GM23248 (cell line): ENCODE results near the gene ITIH3. TPM values are rescaled to one million over a fixed set of nuclear protein-coding genes. Genes with fewer than 3 reads are reported as not detected.

ENCODE experiments used
- DNase-seq: peaks from one replicate; pipeline ENCODE4 v3.0.0-alpha.2; 2015
- H2AFZ ChIP-seq: fragments of 200-600 bp; sonication (generic); 2 replicates; pipeline ENCODE4 v1.6.1; 2016; ENCODE audit warnings: antibody characterized with exemption
- H3F3A ChIP-seq: fragments of 200-600 bp; sonication (generic); 2 replicates; pipeline ENCODE4 v1.6.1; 2016; ENCODE audit warnings: mild to moderate bottlenecking, antibody characterized with exemption, mixed run types; ENCODE audit not compliant: insufficient read depth
- H3K27ac ChIP-seq: fragments of 200-600 bp; sonication (generic); 2 replicates; pipeline ENCODE4 v1.5.1; 2016; ENCODE audit warnings: mild to moderate bottlenecking
- H3K27me3 ChIP-seq: fragments of 200-600 bp; sonication (generic); replicated peaks from 2 replicates; pipeline ENCODE4 v1.6.1; 2016; ENCODE audit warnings: mild to moderate bottlenecking; ENCODE audit not compliant: insufficient read depth
- H3K36me3 ChIP-seq: fragments of 200-600 bp; sonication (generic); 2 replicates; pipeline ENCODE4 v1.6.1; 2016; ENCODE audit warnings: low read depth, mild to moderate bottlenecking
- H3K4me1 ChIP-seq: fragments of 200-600 bp; sonication (generic); 2 replicates; pipeline ENCODE4 v1.6.1; 2016; ENCODE audit warnings: mild to moderate bottlenecking; ENCODE audit not compliant: insufficient read depth
- H3K4me2 ChIP-seq: fragments of 200-600 bp; sonication (generic); one replicate; pipeline ENCODE4 v1.6.1; 2016; ENCODE audit warnings: mild to moderate bottlenecking; ENCODE audit not compliant: unreplicated experiment
- H3K4me3 ChIP-seq: fragments of 200-600 bp; sonication (generic); 2 replicates; pipeline ENCODE4 v1.5.1; 2016; ENCODE audit warnings: mild to moderate bottlenecking
- H3K79me2 ChIP-seq: fragments of 200-600 bp; sonication (generic); 2 replicates; pipeline ENCODE4 v1.6.1; 2016; ENCODE audit warnings: mild to moderate bottlenecking; ENCODE audit not compliant: insufficient read depth
- H3K9ac ChIP-seq: fragments of 200-600 bp; sonication (generic); 2 replicates; pipeline ENCODE4 v1.6.1; 2016; ENCODE audit warnings: mild to moderate bottlenecking
- H3K9me2 ChIP-seq: fragments of 200-600 bp; sonication (generic); 2 replicates; pipeline ENCODE4 v1.6.1; 2016; ENCODE audit warnings: mixed run types, mild to moderate bottlenecking, moderate library complexity; ENCODE audit not compliant: insufficient read depth
- H3K9me3 ChIP-seq: fragments of 200-600 bp; sonication (generic); one replicate; pipeline ENCODE4 v1.6.1; 2017; ENCODE audit warnings: low read depth
- H4K20me1 ChIP-seq: fragments of 200-600 bp; sonication (generic); 2 replicates; pipeline ENCODE4 v1.6.0; 2016; ENCODE audit not compliant: insufficient read depth
- EZH2 ChIP-seq: fragments of 200-600 bp; sonication (generic); IDR thresholded peaks from 2 replicates; pipeline ENCODE4 v1.6.1; 2018; ENCODE audit warnings: antibody characterized with exemption, mild to moderate bottlenecking; ENCODE audit not compliant: insufficient read depth, poor library complexity, severe bottlenecking
- EZH2phosphoT487 ChIP-seq: fragments of 200-600 bp; sonication (generic); IDR thresholded peaks from 2 replicates; pipeline ENCODE4 v1.6.1; 2018; ENCODE audit warnings: antibody characterized with exemption, moderate library complexity, mild to moderate bottlenecking, low read depth; ENCODE audit not compliant: insufficient read depth
- WGBS, 2 experiments: methylation state at CpG; one replicate each; pipeline ENCODE4 v1.1.6; 2015 to 2017; ENCODE audit warnings: low lambda C conversion rate in 2 of 2, low coverage in 1 of 2; ENCODE audit errors: missing lambda C conversion rate in 2 of 2; 5-methylcytosine and 5-hydroxymethylcytosine counted together
- in situ Hi-C: fragments of 300-500 bp; cut with MboI; formaldehyde crosslinking; loops from 2 replicates; pipeline ENCODE4 v1.15.0; 2020
- polyA plus RNA-seq: library from polyadenylated mRNA; unstranded; fragments of >200 nt; fragmentation: Nextera tagmentation; extraction: Ambion mirVana; gene quantifications from 2 replicates; pipeline ENCODE4 v1.2.1, GENCODE V29; 2016
- total RNA-seq: library from RNA; depleted of rRNA; stranded (reverse); fragments of >200 nt; shearing (Covaris generic); gene quantifications from 2 replicates; pipeline ENCODE4 v1.2.3, GENCODE V29; 2014

Gene ITIH3
- total and polyA plus RNA-seq, 2 experiments from 2014 or later: not detected

- in situ Hi-C loops: no loop called here
- TF ChIP-seq EZH2phosphoT487 (no peak), EZH2 (no peak)
- H3K27me3 ChIP-seq: no peaks in the 10 kb centered on the region
- H3K4me1 ChIP-seq: no peaks in the 10 kb centered on the region
- no peaks in the 10 kb centered on the region for H3K9me3 ChIP-seq
- no peak overlapping the region for H3K4me3 ChIP-seq
- H3K36me3 ChIP-seq: no peaks in the 10 kb centered on the region; the same call in 1 of the 2 replicates
- no peak overlapping the region for H3K9ac ChIP-seq
- no peaks in the 10 kb centered on the region for H3K79me2 ChIP-seq
- no peaks in the 10 kb centered on the region for H3F3A ChIP-seq
- no peak overlapping the region for H2AFZ ChIP-seq
- no peak overlapping the region for H3K27ac ChIP-seq
- no peak overlapping the region for H3K4me2 ChIP-seq
- WGBS, 2 experiments: 83% methylated on average over 6 to 7 of the region's 7 CpGs
- no peaks in the 10 kb centered on the region for H4K20me1 ChIP-seq
- H3K9me2 ChIP-seq: no peaks in the 10 kb centered on the region
- no peak for DNase-seq
These were observed 47.8 kb downstream of the ITIH3 start for GRCh38 chr3:52842424-52842823.

- in situ Hi-C loops: no loop called here
- Histone ChIP-seq H3K36me3 (no peaks in the 10 kb centered on the region; the same call in 1 of the 2 replicates), H3K27me3 (no peaks in the 10 kb centered on the region), H3K4me2 (no peak overlapping the region), H2AFZ (no peak overlapping the region), H3K4me3 (no peak overlapping the region), H3K9me2 (no peaks in the 10 kb centered on the region), H3F3A (no peaks in the 10 kb centered on the region), H3K27ac (no peak overlapping the region), H3K4me1 (no peaks in the 10 kb centered on the region), H4K20me1 (no peaks in the 10 kb centered on the region), H3K9ac (no peak overlapping the region), H3K79me2 (no peaks in the 10 kb centered on the region), H3K9me3 (no peaks in the 10 kb centered on the region)
- WGBS, 2 experiments: 55 to 56% methylated on average over 20 of the region's 20 CpGs
- DNase-seq: no peak
- TF ChIP-seq EZH2: no peak
- no peak for TF ChIP-seq EZH2phosphoT487
These were observed 48.7 kb downstream of the ITIH3 start for GRCh38 chr3:52843108-52843865.

- H3K9me2 ChIP-seq: no peaks in the 10 kb centered on the region
- H3K4me3 ChIP-seq: no peak overlapping the region
- H3K79me2 ChIP-seq: no peaks in the 10 kb centered on the region
- no peak overlapping the region for H3K9ac ChIP-seq
- WGBS, 2 experiments: 93 to 94% methylated on average over 2 of the region's 2 CpGs
- in situ Hi-C loops: no loop called here
- no peaks in the 10 kb centered on the region for H3F3A ChIP-seq
- H3K27ac ChIP-seq: no peak overlapping the region
- DNase-seq: no peak
- H3K4me2 ChIP-seq: no peak overlapping the region
- TF ChIP-seq EZH2phosphoT487 (no peak), EZH2 (no peak)
- no peaks in the 10 kb centered on the region for H3K9me3 ChIP-seq
- H3K36me3 ChIP-seq: no peaks in the 10 kb centered on the region; the same call in 1 of the 2 replicates
- peaks cover 5% of the 10 kb centered on the region for H3K4me1 ChIP-seq
- no peaks in the 10 kb centered on the region for H4K20me1 ChIP-seq
- H2AFZ ChIP-seq: no peak overlapping the region
- H3K27me3 ChIP-seq: no peaks in the 10 kb centered on the region
These were observed 49.3 kb downstream of the ITIH3 start for GRCh38 chr3:52843881-52844280.

- Histone ChIP-seq H4K20me1 (no peaks in the 10 kb centered on the region), H3K36me3 (no peaks in the 10 kb centered on the region; the same call in 1 of the 2 replicates), H3K9me2 (no peaks in the 10 kb centered on the region), H3K27ac (no peak overlapping the region), H3K9ac (no peak overlapping the region), H3F3A (no peaks in the 10 kb centered on the region), H3K4me3 (no peak overlapping the region), H3K4me2 (no peak overlapping the region), H3K79me2 (no peaks in the 10 kb centered on the region), H2AFZ (no peak overlapping the region), H3K4me1 (peaks cover 7% of the 10 kb centered on the region), H3K9me3 (no peaks in the 10 kb centered on the region), H3K27me3 (no peaks in the 10 kb centered on the region)
- WGBS, 2 experiments: 82 to 84% methylated on average over 18 of the region's 18 CpGs
- DNase-seq: no peak
- TF ChIP-seq EZH2 (no peak), EZH2phosphoT487 (no peak)
- in situ Hi-C loops: no loop called here
These were observed 49.8 kb downstream of the ITIH3 start for GRCh38 chr3:52844290-52844975.
